ENCODE data around the gene TBC1D22B.

DNA sequence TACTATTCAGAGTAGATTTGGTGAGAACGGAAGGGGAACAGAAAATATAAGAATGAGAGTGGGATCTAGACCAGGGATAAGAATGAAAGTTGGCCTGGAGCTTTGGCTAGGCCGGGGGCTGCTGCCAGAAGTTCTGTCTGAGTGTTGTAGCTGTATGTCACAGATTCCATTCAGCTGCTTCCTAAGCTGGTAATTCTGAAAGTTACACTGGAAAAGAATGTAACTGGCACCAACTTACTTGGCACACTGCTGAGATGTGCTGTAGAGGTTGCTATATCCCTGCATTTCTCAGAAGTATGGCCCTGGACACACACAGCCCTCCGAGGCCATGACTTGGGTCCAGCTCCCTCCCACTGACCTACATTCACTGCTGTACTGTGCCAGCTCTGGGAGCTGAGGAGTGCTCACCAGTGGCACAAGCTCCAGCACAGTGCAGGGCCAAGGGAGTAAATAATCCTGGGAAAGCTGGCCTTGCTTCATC lies 26.1 kb downstream of the TBC1D22B start:
- TF ChIP-seq, protein P1, sequence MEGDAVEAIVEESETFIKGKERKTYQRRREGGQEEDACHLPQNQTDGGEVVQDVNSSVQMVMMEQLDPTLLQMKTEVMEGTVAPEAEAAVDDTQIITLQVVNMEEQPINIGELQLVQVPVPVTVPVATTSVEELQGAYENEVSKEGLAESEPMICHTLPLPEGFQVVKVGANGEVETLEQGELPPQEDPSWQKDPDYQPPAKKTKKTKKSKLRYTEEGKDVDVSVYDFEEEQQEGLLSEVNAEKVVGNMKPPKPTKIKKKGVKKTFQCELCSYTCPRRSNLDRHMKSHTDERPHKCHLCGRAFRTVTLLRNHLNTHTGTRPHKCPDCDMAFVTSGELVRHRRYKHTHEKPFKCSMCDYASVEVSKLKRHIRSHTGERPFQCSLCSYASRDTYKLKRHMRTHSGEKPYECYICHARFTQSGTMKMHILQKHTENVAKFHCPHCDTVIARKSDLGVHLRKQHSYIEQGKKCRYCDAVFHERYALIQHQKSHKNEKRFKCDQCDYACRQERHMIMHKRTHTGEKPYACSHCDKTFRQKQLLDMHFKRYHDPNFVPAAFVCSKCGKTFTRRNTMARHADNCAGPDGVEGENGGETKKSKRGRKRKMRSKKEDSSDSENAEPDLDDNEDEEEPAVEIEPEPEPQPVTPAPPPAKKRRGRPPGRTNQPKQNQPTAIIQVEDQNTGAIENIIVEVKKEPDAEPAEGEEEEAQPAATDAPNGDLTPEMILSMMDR (IDR thresholded peaks at IDR 0.05): no peak
- TF ChIP-seq EZH2 (IDR thresholded peaks at IDR 0.05) (no peak), EZH2phosphoT487 (IDR thresholded peaks at IDR 0.05) (no peak)
